NCI-H146 treated with DMSO at 0.1 percent for 48 hours (cell line): ENCODE measurements around the gene MYO9A.
"Not testable (repeated sequence)": the region's sequence is repeated elsewhere in the genome, so short reads cannot be mapped to it uniquely, and the experiment has no call there.

ENCODE experiments used
- DNase-seq: peaks from one replicate; lab custom pipeline; 2025; ENCODE audit not compliant: unreplicated experiment; lab: John Stamatoyannopoulos, UW

The MYO9A gene

DNA sequence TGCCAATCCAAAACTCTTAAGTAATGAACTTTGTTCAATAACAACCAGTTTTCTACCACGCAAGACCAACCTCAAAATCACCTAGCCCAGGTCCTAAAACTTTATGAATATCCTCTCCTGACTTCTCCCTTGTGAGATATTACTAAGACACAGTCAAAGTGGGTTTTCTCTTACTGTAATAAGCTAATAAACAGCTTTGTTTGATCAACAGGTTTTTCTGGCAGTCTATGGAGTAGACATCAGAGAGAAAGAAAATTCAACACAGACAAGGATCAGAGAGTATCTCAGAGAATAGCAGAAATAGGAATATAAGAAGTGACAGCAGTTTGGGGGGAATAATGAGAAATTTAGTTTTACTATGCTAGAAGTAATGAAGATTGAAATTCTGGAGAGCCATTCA is 228.0 kb downstream of the MYO9A start:
- no peak for DNase-seq

- no peak for DNase-seq
These were observed 228.6 kb downstream of the MYO9A start for GRCh38 chr15:71889385-71889784.

GRCh38 chr15:71888797-71889196 is 229.2 kb downstream of the MYO9A start:
- no peak for DNase-seq

- no peak for DNase-seq
These were observed 232.6 kb downstream of the MYO9A start for GRCh38 chr15:71885390-71885789.

GRCh38 chr15:71883447-71883846 is 234.5 kb downstream of the MYO9A start:
- DNase-seq = no peak

DNA sequence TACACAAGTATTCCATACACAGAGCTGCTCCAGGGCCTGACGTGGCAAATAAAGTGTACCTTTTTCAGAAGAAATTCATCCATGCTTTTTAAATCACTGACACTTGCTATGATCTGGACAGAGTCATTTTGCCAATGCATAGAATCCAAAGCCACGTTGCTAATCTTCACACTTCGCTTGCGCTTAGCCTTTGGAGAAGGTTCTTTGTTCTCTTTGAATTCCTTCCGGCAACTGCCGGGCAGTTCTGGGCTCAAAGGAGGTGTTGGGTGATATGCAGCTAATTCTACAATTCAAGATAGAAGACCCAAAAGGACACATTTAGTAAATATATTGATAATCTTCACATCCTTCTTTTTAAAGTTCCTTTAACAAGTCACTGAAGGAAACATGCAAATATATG is 237.7 kb downstream of the MYO9A start:
- no peak for DNase-seq

DNA sequence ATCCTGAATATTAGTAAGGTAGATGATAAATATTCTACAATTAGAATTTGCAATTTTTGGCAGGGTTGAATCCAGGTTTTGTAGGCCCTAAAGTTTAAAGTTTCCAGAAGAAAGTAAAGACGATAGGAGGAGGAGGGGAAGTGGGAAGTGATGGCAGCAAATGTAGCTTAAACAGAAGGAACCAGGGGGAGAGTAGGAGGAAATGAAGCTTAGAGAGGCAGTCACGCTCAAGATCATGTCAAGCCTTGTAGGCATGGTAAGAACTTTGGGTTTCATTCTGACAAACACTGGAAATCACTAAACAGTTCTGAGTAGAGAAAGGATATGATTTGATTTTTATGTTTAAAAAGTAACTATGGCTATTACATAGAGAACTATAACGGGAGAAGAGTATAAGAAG is 243.7 kb downstream of the MYO9A start:
- DNase-seq = no peak

DNA sequence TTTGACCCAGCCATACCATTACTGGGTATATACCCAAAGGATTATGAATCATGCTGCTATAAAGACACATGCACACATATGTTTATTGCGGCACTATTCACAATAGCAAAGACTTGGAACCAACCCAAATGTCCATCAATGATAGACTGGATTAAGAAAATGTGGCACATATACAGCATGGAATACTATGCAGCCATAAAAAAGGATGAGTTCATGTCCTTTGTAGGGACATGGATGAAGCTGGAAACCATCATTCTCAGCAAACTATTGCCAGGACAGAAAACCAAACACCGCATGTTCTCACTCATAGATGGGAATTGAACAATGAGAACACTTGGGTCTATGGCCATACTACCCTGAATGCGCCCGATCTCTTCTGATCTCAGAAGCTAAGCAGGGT is 259.7 kb downstream of the MYO9A start:
- not testable (repeated sequence) for DNase-seq

DNA sequence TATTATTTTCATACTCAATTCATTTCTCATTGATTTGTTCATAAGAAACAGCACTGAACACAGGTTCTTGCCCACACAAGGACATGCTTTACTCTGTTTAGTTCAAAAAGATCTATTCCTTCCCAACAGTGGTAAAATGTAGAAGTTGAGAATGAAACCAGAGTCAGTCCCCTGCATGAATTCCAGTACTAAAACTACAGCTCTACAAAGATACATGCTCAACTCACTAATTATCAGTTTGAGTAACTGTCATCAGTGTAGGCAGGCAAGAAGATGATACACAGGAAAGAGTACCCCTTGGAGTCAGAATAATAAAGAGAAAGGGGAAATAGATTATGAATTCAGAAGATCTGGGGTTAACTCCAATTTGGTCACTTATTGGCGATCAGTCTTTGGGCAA is 264.4 kb downstream of the MYO9A start:
- DNase-seq = no peak

- no peak for DNase-seq
These were observed 273.0 kb downstream of the MYO9A start for GRCh38 chr15:71844916-71845315.

DNA sequence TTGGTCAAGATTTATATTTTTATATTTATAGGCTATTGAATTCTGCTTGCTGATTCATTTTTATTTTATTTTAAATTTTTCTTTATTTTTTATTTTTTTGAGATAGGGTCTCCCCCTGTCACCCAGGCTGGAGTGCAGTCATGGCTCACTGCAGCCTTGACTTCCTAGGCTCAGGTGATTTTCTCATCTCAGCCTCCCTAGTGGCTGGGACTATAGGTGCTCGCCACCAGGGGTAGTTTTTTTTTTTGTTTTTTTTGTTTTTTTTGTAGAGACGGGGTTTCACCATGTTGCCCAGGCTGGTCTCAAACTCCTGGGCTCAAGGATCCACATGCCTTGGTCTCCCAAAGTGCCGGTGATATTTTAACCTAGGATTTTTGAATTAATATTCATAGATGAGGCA is 276.4 kb downstream of the MYO9A start:
- DNase-seq = no peak

DNA sequence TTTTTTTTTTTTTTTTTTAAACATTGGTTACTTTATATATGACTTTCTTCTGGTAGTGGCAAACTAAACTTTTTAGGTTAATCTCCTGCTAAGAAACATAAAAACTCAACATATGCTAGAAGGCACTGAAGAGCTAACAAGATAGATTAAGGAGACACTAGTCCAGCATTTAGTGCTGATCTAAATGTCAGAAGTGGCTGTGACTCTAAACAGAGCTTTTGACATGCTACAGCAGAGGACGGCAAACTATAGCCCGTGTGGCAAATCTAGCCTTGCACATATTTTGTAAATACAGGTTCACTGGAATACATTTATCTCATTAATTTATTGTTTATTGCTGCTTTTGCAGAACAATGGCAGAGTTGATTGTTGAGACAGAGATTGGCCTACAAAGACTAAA is 287.0 kb downstream of the MYO9A start:
- DNase-seq = no peak

DNA sequence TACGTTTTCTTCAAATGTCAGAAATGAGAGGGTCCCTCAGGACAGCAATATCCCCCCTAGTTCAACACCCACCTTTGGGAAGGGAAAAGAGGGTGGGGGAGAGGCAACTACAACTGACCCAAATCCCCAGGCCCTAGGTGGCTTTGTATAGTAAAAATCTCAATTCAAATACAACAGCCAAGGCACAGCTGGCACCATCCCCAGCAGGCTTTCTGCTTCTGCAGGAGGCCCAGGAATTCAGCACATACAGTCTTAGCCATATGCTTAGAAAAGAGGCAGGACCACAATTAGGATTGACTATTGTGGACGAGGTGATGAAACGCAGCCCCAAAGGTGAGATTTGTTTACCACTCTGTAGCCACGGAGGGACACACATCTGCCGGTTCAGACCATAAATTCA is 291.8 kb downstream of the MYO9A start:
- no peak for DNase-seq

DNA sequence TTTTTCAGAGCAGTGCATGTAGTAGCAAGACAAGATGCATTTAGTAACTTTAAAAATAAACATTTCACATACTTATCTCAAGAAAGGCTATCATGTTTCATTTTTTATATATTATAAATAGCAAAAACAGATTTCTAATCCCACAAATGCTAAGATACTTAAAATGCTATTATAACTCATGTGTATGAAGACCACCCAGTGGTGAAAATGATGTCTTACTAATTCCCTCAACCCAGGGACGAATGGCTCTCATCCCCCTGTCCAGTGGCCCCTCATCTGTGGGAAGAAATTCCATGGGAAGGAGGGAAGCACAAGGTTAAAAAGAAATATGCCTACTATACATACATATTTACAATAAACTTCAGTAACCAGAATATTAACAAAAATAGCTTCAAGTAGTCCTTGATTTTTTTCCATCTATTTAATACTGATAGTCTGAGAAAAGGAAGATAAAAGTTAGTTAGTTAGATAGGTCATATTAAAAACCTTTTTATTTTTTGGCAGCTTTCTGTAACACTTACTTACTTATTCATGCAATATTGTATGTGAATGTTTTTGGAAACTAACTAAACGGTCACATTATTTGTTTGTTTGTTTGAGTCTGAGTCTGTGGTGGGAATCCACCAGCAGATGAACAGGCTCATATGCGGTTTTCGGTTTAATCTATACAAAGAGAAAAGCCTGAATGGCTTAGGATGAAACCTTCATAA is 292.8 kb downstream of the MYO9A start:
- no peak for DNase-seq

DNA sequence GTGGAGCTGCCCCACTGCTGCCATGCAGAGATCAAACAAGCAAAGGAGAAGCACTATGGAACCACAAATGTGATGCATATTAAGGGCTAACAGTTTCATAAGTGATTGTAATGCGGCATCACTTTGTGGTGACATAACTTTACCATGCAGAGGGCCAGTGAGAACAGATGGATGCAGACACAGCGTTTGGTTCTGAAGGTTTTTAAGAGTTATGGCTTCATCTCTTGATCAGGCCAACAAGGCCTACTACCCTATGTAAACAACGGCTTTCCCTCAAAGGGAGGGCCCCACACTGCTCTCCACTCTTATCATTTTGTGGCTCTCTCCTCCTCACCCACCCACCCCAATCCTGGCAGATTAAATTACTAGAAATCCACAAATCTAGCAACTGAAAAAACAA is 294.1 kb downstream of the MYO9A start:
- no peak for DNase-seq

GRCh38 chr15:71822890-71823630 is 294.9 kb downstream of the MYO9A start:
- no peak for DNase-seq

DNA sequence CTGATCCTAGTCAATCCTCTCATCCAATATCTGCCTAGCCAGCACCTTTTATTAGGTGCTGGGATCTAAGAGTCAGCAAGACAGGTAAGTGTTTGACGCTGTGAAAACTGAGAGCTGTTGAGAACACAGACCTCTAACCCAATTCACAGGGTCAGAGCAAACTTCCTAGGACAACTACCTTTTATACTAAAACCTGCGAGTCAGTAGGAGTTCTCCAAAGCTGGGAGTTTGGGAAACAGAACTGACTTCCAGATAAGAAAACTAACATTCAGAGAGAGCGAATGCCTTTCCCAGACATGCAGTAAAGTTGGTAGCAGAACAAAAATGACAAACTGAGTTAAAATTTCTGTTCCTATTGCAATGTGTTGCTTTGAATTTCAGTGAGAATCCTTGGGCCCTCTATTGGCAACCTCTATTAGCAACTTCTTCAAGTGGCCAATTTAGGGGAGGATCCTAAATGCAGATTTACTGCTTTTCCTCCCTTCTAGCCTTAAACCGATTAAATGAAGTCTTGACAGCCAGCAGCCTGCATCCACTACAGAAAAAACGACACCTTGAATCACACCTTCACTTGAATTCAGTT is 296.3 kb downstream of the MYO9A start:
- no peak for DNase-seq

DNA sequence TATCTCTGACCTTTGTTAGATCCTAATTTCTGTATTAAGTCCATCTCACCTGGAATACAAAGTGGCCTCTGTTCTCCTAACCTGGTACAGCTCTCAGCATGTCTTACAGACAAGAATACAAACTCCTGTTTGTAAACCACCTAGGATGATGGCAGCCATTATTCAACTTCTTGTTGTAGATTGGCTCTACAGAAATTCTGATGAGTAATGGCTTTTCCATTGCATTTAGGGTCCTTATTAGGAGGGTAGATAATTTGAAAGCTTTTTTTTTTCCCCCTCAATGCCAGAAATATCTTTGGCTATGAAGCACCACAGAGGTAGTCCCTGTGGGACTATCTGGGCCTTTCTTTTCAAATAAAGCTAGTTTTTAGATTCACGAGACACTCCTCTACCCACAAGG is 297.8 kb downstream of the MYO9A start:
- no peak for DNase-seq

- DNase-seq = no peak
These were observed 300.6 kb downstream of the MYO9A start for GRCh38 chr15:71817351-71817750.

- DNase-seq = no peak
These were observed 302.6 kb downstream of the MYO9A start for GRCh38 chr15:71815301-71815700.

- no peak for DNase-seq
These were observed 304.1 kb downstream of the MYO9A start for GRCh38 chr15:71813723-71814470.
